Ovary (tissue), 3 donors: ENCODE measurements around the gene ARMH3.

Source experiments
- POLR2A ChIP-seq: fragments of 450-650 bp; IDR thresholded peaks from one replicate; pipeline ENCODE4 v1.6.1; 2017; ENCODE audit warnings: antibody characterized with exemption, mild to moderate bottlenecking, moderate library complexity
- TF ChIP-seq, protein P1 (sequence below), 3 donors: fragments of 450-650 bp in 2 of 3; fragments of 200-600 bp in 1 of 3; IDR thresholded peaks; one replicate each; pipeline versions ENCODE4 v1.5.1 to v1.8.0; 2016 to 2022; ENCODE audit warnings: antibody characterized with exemption in 3 of 3, mild to moderate bottlenecking in 1 of 3
- donor health status: DM: no; HTN: no; CAD: no.

DNA sequence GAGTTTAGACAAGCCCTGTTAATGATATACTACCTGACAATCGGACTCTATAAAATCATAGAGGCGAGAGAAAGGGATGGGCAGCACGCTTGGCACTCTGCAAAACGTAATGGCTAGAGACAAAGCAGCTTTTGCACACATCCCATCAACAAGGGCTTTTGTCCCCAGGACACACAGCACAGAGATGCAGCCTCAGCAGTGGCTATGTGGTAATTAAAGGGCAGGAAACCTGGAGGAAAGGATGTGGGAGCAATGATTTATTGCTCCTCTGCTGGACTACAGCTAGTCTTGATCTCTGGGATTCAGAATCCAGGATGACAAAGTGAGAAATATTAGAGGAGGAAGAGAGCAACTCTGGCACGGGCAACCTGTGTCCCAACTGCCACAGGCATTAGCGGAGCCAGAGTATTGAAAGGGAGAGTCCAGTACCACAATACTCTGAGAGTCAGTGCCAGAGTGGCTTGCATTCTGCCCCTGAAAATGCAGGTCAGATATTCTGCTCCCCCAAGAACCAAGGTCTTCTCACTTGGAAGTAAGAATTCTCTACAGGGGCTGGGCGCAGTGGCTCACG lies 96.5 kb downstream of the ARMH3 start:
- TF ChIP-seq, protein P1, sequence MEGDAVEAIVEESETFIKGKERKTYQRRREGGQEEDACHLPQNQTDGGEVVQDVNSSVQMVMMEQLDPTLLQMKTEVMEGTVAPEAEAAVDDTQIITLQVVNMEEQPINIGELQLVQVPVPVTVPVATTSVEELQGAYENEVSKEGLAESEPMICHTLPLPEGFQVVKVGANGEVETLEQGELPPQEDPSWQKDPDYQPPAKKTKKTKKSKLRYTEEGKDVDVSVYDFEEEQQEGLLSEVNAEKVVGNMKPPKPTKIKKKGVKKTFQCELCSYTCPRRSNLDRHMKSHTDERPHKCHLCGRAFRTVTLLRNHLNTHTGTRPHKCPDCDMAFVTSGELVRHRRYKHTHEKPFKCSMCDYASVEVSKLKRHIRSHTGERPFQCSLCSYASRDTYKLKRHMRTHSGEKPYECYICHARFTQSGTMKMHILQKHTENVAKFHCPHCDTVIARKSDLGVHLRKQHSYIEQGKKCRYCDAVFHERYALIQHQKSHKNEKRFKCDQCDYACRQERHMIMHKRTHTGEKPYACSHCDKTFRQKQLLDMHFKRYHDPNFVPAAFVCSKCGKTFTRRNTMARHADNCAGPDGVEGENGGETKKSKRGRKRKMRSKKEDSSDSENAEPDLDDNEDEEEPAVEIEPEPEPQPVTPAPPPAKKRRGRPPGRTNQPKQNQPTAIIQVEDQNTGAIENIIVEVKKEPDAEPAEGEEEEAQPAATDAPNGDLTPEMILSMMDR (IDR thresholded peaks at IDR 0.05) = no peak
- no peak for TF ChIP-seq POLR2A
